Measurements from ENCODE around the gene CARS2.

Gene CARS2

GRCh38 chr13:110646442-110647364, 59.2 kb downstream of the CARS2 start:
- no peak for ATAC-seq

GRCh38 chr13:110645750-110646149, 60.2 kb downstream of the CARS2 start:
- TF ChIP-seq, protein P1, sequence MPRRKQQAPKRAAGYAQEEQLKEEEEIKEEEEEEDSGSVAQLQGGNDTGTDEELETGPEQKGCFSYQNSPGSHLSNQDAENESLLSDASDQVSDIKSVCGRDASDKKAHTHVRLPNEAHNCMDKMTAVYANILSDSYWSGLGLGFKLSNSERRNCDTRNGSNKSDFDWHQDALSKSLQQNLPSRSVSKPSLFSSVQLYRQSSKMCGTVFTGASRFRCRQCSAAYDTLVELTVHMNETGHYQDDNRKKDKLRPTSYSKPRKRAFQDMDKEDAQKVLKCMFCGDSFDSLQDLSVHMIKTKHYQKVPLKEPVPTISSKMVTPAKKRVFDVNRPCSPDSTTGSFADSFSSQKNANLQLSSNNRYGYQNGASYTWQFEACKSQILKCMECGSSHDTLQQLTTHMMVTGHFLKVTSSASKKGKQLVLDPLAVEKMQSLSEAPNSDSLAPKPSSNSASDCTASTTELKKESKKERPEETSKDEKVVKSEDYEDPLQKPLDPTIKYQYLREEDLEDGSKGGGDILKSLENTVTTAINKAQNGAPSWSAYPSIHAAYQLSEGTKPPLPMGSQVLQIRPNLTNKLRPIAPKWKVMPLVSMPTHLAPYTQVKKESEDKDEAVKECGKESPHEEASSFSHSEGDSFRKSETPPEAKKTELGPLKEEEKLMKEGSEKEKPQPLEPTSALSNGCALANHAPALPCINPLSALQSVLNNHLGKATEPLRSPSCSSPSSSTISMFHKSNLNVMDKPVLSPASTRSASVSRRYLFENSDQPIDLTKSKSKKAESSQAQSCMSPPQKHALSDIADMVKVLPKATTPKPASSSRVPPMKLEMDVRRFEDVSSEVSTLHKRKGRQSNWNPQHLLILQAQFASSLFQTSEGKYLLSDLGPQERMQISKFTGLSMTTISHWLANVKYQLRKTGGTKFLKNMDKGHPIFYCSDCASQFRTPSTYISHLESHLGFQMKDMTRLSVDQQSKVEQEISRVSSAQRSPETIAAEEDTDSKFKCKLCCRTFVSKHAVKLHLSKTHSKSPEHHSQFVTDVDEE (CRISPR knock-in tag; IDR thresholded peaks at IDR 0.05), result no peak
- ATAC-seq, result no peak

More at GRCh38 chr13:110646442-110647364, 59.2 kb downstream of the CARS2 start:
- TF ChIP-seq, protein P2, sequence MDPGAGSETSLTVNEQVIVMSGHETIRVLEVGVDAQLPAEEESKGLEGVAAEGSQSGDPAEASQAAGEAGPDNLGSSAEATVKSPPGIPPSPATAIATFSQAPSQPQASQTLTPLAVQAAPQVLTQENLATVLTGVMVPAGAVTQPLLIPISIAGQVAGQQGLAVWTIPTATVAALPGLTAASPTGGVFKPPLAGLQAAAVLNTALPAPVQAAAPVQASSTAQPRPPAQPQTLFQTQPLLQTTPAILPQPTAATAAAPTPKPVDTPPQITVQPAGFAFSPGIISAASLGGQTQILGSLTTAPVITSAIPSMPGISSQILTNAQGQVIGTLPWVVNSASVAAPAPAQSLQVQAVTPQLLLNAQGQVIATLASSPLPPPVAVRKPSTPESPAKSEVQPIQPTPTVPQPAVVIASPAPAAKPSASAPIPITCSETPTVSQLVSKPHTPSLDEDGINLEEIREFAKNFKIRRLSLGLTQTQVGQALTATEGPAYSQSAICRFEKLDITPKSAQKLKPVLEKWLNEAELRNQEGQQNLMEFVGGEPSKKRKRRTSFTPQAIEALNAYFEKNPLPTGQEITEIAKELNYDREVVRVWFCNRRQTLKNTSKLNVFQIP (CRISPR knock-in tag; IDR thresholded peaks at IDR 0.05; ENCODE audit: borderline replicate concordance, low read depth), result no peak
- TF ChIP-seq PPARA (CRISPR knock-in tag; IDR thresholded peaks at IDR 0.05; ENCODE audit: borderline replicate concordance) (no peak), ZNF565 (CRISPR knock-in tag; conservative IDR thresholded peaks at IDR 0.05; ENCODE audit: low read depth) (no peak), ZFP30 (CRISPR knock-in tag; IDR thresholded peaks at IDR 0.05) (no peak), CREB5 (CRISPR knock-in tag; IDR thresholded peaks at IDR 0.05; ENCODE audit: low read depth) (no peak), BACH2 (CRISPR knock-in tag; IDR thresholded peaks at IDR 0.05; ENCODE audit: borderline replicate concordance) (no peak), CSDC2 (CRISPR knock-in tag; IDR thresholded peaks at IDR 0.05) (no peak), ISL1 (CRISPR knock-in tag; IDR thresholded peaks at IDR 0.05) (no peak), ZNF8 (CRISPR knock-in tag; IDR thresholded peaks at IDR 0.05) (no peak), GLIS3 (CRISPR knock-in tag; IDR thresholded peaks at IDR 0.05) (no peak), ZFP3 (CRISPR knock-in tag; IDR thresholded peaks at IDR 0.05) (no peak), TOX (CRISPR knock-in tag; IDR thresholded peaks at IDR 0.05; ENCODE audit: borderline replicate concordance) (no peak), PATZ1 (CRISPR knock-in tag; IDR thresholded peaks at IDR 0.05; ENCODE audit: borderline replicate concordance) (no peak), ZC3H10 (CRISPR knock-in tag; IDR thresholded peaks at IDR 0.05) (no peak)
- TF ChIP-seq, protein P3, sequence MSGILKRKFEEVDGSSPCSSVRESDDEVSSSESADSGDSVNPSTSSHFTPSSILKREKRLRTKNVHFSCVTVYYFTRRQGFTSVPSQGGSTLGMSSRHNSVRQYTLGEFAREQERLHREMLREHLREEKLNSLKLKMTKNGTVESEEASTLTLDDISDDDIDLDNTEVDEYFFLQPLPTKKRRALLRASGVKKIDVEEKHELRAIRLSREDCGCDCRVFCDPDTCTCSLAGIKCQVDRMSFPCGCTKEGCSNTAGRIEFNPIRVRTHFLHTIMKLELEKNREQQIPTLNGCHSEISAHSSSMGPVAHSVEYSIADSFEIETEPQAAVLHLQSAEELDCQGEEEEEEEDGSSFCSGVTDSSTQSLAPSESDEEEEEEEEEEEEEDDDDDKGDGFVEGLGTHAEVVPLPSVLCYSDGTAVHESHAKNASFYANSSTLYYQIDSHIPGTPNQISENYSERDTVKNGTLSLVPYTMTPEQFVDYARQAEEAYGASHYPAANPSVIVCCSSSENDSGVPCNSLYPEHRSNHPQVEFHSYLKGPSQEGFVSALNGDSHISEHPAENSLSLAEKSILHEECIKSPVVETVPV (CRISPR knock-in tag; IDR thresholded peaks at IDR 0.05), result no peak
- TF ChIP-seq, protein P1 (CRISPR knock-in tag; IDR thresholded peaks at IDR 0.05), result no peak
